Astrocyte of the spinal cord (primary cell): ENCODE measurements around the gene CCDC91.

Experiments used
- DNase-seq: peaks from one replicate; pipeline ENCODE4 v3.0.0; 2011; ENCODE audit warnings: low read depth, low spot score
- H3K4me3 ChIP-seq: 2 replicates; pipeline ENCODE4 v1.5.1; 2011; ENCODE audit warnings: low read depth, mild to moderate bottlenecking, low read length, moderate library complexity
- in situ Hi-C: cut with HindIII; loops from 2 replicates; pipeline ENCODE4 v1.10.0; 2017; ENCODE audit warnings: low sequenced_read_pairs
- TF ChIP-seq, protein P1 (sequence below): IDR thresholded peaks from 2 replicates; pipeline ENCODE4 v1.5.1; 2012; ENCODE audit warnings: low read depth, mild to moderate bottlenecking, low read length, inconsistent platforms

Gene CCDC91

GRCh38 chr12:28415755-28416154 lies 225.5 kb downstream of the CCDC91 start:
- in situ Hi-C loops: no loop called here
- TF ChIP-seq, protein P1, sequence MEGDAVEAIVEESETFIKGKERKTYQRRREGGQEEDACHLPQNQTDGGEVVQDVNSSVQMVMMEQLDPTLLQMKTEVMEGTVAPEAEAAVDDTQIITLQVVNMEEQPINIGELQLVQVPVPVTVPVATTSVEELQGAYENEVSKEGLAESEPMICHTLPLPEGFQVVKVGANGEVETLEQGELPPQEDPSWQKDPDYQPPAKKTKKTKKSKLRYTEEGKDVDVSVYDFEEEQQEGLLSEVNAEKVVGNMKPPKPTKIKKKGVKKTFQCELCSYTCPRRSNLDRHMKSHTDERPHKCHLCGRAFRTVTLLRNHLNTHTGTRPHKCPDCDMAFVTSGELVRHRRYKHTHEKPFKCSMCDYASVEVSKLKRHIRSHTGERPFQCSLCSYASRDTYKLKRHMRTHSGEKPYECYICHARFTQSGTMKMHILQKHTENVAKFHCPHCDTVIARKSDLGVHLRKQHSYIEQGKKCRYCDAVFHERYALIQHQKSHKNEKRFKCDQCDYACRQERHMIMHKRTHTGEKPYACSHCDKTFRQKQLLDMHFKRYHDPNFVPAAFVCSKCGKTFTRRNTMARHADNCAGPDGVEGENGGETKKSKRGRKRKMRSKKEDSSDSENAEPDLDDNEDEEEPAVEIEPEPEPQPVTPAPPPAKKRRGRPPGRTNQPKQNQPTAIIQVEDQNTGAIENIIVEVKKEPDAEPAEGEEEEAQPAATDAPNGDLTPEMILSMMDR: no peak
- peak; percentile 80 for DNase-seq
- H3K4me3 ChIP-seq: no peak overlapping the region

DNA sequence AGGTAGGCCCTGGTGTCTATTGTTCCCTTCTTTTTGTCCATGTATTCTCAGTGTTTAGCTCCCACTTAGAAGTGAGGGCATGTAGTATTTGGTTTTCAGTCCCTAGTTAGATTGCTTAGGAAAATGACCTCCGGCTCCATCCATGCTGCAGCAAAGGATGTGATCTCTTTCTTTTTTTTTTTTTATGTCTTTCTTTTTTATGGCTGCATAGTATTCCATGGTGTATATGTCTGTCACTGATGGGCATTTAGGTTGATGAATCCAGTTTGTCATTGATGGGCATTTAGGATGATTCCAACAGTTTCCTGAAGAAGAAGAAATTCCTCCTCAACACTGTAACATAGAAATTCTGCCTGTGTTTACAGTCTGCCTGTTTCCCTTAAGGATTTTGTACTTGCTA lies 231.1 kb downstream of the CCDC91 start:
- TF ChIP-seq, protein P1: no peak
- DNase-seq: no peak
- H3K4me3 ChIP-seq: no peak overlapping the region
- in situ Hi-C loops: no loop called here

DNA sequence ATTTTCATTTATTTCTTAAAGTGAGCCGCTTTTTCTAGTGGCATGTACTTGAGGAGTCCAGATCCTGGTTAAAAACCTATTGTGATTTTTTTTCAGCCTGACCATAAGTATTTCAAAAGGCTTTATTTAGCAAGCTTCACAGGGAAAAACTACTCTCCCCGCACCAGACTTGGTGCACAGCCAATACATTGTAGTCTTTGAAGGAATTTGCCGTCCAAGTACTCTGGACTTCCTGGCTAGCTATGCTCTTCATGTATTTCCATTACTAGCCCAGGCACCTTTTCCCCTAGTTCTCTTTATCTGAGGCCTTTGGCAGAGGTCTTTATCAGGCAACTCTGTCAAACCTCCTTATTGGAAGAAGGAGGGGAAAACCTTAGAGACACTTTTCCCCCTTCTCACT lies 234.7 kb downstream of the CCDC91 start:
- TF ChIP-seq, protein P1: no peak
- in situ Hi-C loops: no loop called here
- DNase-seq: peak; percentile 89
- H3K4me3 ChIP-seq: no peak overlapping the region

DNA sequence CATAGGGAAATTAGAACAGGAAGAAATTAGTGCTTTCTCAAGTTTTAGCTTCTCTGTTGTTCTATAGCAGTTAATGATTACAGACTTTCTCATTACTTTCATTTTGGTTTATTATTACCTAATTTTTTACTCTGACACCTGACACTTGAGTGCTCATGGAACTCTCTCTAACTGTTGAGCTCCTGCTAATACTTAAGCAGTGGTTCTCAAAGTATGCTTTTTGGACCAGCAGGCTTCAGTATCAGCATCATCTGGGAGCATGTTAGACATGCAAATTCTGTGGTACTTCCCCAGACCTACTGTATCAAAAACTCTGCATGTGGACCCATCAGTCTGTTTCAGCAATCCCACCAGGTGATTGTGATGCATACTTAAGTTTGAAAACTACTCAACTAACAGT lies 235.3 kb downstream of the CCDC91 start:
- H3K4me3 ChIP-seq: no peak overlapping the region
- no peak for DNase-seq
- TF ChIP-seq, protein P1: no peak
- in situ Hi-C loops: no loop called here

GRCh38 chr12:28427046-28427445 lies 236.8 kb downstream of the CCDC91 start:
- in situ Hi-C loops: no loop called here
- H3K4me3 ChIP-seq: no peak overlapping the region
- DNase-seq: no peak
- TF ChIP-seq, protein P1: no peak

- TF ChIP-seq, protein P1: no peak
- in situ Hi-C loops: no loop called here
- no peak for DNase-seq
- no peak overlapping the region for H3K4me3 ChIP-seq
Observed at GRCh38 chr12:28440081-28440608, 249.9 kb downstream of the CCDC91 start.

DNA sequence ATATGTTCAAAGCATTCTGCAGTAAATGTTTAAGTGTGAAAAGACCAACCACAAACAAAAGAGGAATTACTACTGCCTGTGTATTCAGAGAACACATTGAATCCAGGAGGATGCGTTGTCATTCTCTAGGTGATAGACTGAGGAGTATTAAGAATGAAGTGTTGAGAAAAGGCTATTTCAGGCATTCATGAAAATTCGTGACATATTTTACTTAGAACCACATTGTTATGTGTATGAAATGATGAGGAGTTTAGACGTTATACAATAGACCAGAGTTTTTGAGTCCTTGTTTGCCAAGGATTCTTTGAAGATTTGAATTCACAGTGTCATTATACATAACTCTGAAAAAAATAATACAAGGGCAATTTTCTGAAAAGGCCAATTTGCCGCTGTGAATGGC lies 251.8 kb downstream of the CCDC91 start:
- DNase-seq: no peak
- in situ Hi-C loops: no loop called here
- no peak overlapping the region for H3K4me3 ChIP-seq
- TF ChIP-seq, protein P1: no peak
